ENCODE measurements around the gene POLK.

GRCh38 chr5:75616971-75617621, 105.4 kb downstream of the POLK start:
- no peak for TF ChIP-seq CTCF (IDR thresholded peaks at IDR 0.05 in 4 of 5, conservative IDR thresholded peaks at IDR 0.05 in 1 of 5)
- TF ChIP-seq POLR2A (IDR thresholded peaks at IDR 0.05), result no peak

All from gastrocnemius medialis (tissue), 4 donors.